GM19467 (cell line): ENCODE data around the gene VAV3.

Experiments used
- ATAC-seq: cut with Tn5 transposase; IDR thresholded peaks from one replicate; pipeline ENCODE4 v1.9.1; 2021; ENCODE audit warnings: mild to moderate bottlenecking, moderate library complexity; ENCODE audit not compliant: unreplicated experiment

VAV3 gene

GRCh38 chr1:107691540-107691939 lies 273.4 kb downstream of the VAV3 start:
- no peak for ATAC-seq

GRCh38 chr1:107690491-107690890 lies 274.5 kb downstream of the VAV3 start:
- no peak for ATAC-seq

- ATAC-seq = no peak
Observed at GRCh38 chr1:107689733-107690132, 275.2 kb downstream of the VAV3 start.

- ATAC-seq = no peak
Observed at GRCh38 chr1:107689159-107689558, 275.8 kb downstream of the VAV3 start.

- no peak for ATAC-seq
Observed at GRCh38 chr1:107687849-107688753, 276.9 kb downstream of the VAV3 start.

GRCh38 chr1:107683683-107684082 lies 281.3 kb downstream of the VAV3 start:
- ATAC-seq = no peak

- ATAC-seq = no peak
Observed at GRCh38 chr1:107683191-107683657, 281.8 kb downstream of the VAV3 start.

- ATAC-seq = no peak
Observed at GRCh38 chr1:107682467-107682866, 282.5 kb downstream of the VAV3 start.

- ATAC-seq = no peak
Observed at GRCh38 chr1:107681001-107681479, 283.9 kb downstream of the VAV3 start.

GRCh38 chr1:107680579-107680985 lies 284.4 kb downstream of the VAV3 start:
- no peak for ATAC-seq

GRCh38 chr1:107679411-107679953 lies 285.5 kb downstream of the VAV3 start:
- ATAC-seq = no peak

GRCh38 chr1:107678993-107679392 lies 286.0 kb downstream of the VAV3 start:
- ATAC-seq = no peak

GRCh38 chr1:107677697-107678096 lies 287.3 kb downstream of the VAV3 start:
- ATAC-seq = no peak

GRCh38 chr1:107674486-107674885 lies 290.5 kb downstream of the VAV3 start:
- no peak for ATAC-seq

- no peak for ATAC-seq
Observed at GRCh38 chr1:107673006-107673405, 292.0 kb downstream of the VAV3 start.

GRCh38 chr1:107670397-107671040 lies 294.5 kb downstream of the VAV3 start:
- no peak for ATAC-seq

- ATAC-seq = no peak
Observed at GRCh38 chr1:107669996-107670395, 295.0 kb downstream of the VAV3 start.

GRCh38 chr1:107668762-107669161 lies 296.2 kb downstream of the VAV3 start:
- no peak for ATAC-seq

GRCh38 chr1:107666493-107666892 lies 298.5 kb downstream of the VAV3 start:
- no peak for ATAC-seq

- ATAC-seq = no peak
Observed at GRCh38 chr1:107664982-107665925, 299.7 kb downstream of the VAV3 start.

GRCh38 chr1:107662971-107663370 lies 302.0 kb downstream of the VAV3 start:
- ATAC-seq = no peak
